IMR-90 (cell line): ENCODE data around the gene WDR91. TPM values are rescaled to one million over a fixed set of nuclear protein-coding genes. Genes with fewer than 3 reads are reported as not detected.

ENCODE experiments used
- ATAC-seq: fragments of 200-7000 bp; cut with Tn5 transposase; 2 replicates; pipeline ENCODE4 v1.9.1; 2020; ENCODE audit warnings: low read depth, mild to moderate bottlenecking, moderate library complexity
- BruUV-seq: library from RNA; stranded (reverse); fragments of 400-500 nt; replicated peaks from 2 replicates; lab custom pipeline; 2021; lab: Mats Ljungman, UMichigan
- CTCF ChIA-PET: fragments of 300-600 bp; formaldehyde crosslinking; extraction: SDS; loops from one replicate; lab custom pipeline; 2021; ENCODE audit warnings: antibody characterized with exemption; lab: Yijun Ruan, JAX
- POLR2A ChIA-PET: fragments of 300-600 bp; sonication (Branson Sonifier 250); formaldehyde crosslinking; loops from one replicate; lab custom pipeline; 2022; ENCODE audit warnings: antibody characterized with exemption; ENCODE audit not compliant: unreplicated experiment; lab: Charles Lee
- DNase-seq: peaks from one replicate; pipeline ENCODE4 v3.0.0; 2013
- H2AFZ ChIP-seq: replicated peaks from 2 replicates; pipeline ENCODE3; 2013; ENCODE audit warnings: low read length, mild to moderate bottlenecking; ENCODE audit not compliant: poor library complexity
- H2AK5ac ChIP-seq: 2 replicates; pipeline ENCODE4 v1.6.1; 2013; ENCODE audit warnings: low read depth, low read length, inconsistent platforms
- H2AK9ac ChIP-seq: replicated peaks from 2 replicates; pipeline ENCODE3; 2013; ENCODE audit warnings: mild to moderate bottlenecking, low read depth, low read length, moderate library complexity; ENCODE audit not compliant: poor library complexity
- H2BK120ac ChIP-seq: 2 replicates; pipeline ENCODE4 v1.6.1; 2013; ENCODE audit warnings: low read depth, low read length, inconsistent platforms
- H2BK15ac ChIP-seq: 3 replicates; pipeline ENCODE4 v1.6.1; 2013; ENCODE audit warnings: low read depth, low read length, inconsistent platforms
- H2BK20ac ChIP-seq: 2 replicates; pipeline ENCODE4 v1.6.1; 2013; ENCODE audit warnings: low read depth, mild to moderate bottlenecking, inconsistent platforms, low read length, moderate library complexity
- H2BK5ac ChIP-seq: 2 replicates; pipeline ENCODE4 v1.6.1; 2013; ENCODE audit warnings: mild to moderate bottlenecking, low read depth, low read length, inconsistent platforms; ENCODE audit not compliant: poor library complexity, severe bottlenecking
- H3K14ac ChIP-seq: replicated peaks from 2 replicates; pipeline ENCODE4 v1.6.1; 2013; ENCODE audit warnings: low read depth, low read length, inconsistent platforms
- H3K18ac ChIP-seq: 2 replicates; pipeline ENCODE4 v1.6.1; 2013; ENCODE audit warnings: low read depth, low read length, control low read depth
- H3K23ac ChIP-seq: 2 replicates; pipeline ENCODE4 v1.6.1; 2013; ENCODE audit warnings: low read depth, low read length, inconsistent platforms
- H3K27ac ChIP-seq: 2 replicates; pipeline ENCODE4 v1.5.1; 2013; ENCODE audit warnings: mild to moderate bottlenecking, control low read depth, low read length; ENCODE audit not compliant: insufficient read depth
- H3K27me3 ChIP-seq: 2 replicates; pipeline ENCODE4 v1.6.1; 2013; ENCODE audit warnings: low read length; ENCODE audit not compliant: control insufficient read depth, insufficient read depth
- H3K36me3 ChIP-seq: 2 replicates; pipeline ENCODE4 v1.6.1; 2013; ENCODE audit warnings: low read length, mixed read lengths; ENCODE audit not compliant: control insufficient read depth, insufficient read depth
- H3K4ac ChIP-seq: 2 replicates; pipeline ENCODE4 v1.6.1; 2013; ENCODE audit warnings: low read depth, low read length, inconsistent platforms
- H3K4me1 ChIP-seq: 2 replicates; pipeline ENCODE4 v1.6.1; 2013; ENCODE audit warnings: low read length, mixed read lengths; ENCODE audit not compliant: control insufficient read depth, insufficient read depth
- H3K4me2 ChIP-seq: 2 replicates; pipeline ENCODE4 v1.6.1; 2013; ENCODE audit warnings: low read depth, mild to moderate bottlenecking, control low read depth, low read length, moderate library complexity
- H3K4me3 ChIP-seq: 2 replicates; pipeline ENCODE4 v1.5.1; 2013; ENCODE audit warnings: low read depth, mild to moderate bottlenecking, control low read depth, low read length, moderate library complexity; ENCODE audit not compliant: insufficient read depth
- H3K56ac ChIP-seq: 2 replicates; pipeline ENCODE4 v1.6.1; 2013; ENCODE audit warnings: low read length, inconsistent platforms; ENCODE audit not compliant: insufficient read depth; ENCODE audit errors: extremely low read depth
- H3K79me1 ChIP-seq, 2 experiments: 2 replicates each; pipeline ENCODE4 v1.6.1; 2013; ENCODE audit warnings: low read length in 2 of 2, inconsistent platforms in 1 of 2, low read depth in 1 of 2
- H3K9ac ChIP-seq: 2 replicates; pipeline ENCODE4 v1.6.1; 2013; ENCODE audit warnings: low read depth, low read length, control low read depth
- H3K9me1 ChIP-seq: 2 replicates; pipeline ENCODE4 v1.6.1; 2013; ENCODE audit warnings: low read length, inconsistent platforms; ENCODE audit not compliant: insufficient read depth
- H3K9me3 ChIP-seq: 2 replicates; pipeline ENCODE4 v1.6.1; 2013; ENCODE audit warnings: low read length; ENCODE audit not compliant: control insufficient read depth, insufficient read depth
- H4K20me1 ChIP-seq: 2 replicates; pipeline ENCODE4 v1.6.1; 2013; ENCODE audit warnings: low read length, inconsistent platforms; ENCODE audit not compliant: insufficient read depth
- H4K5ac ChIP-seq: 2 replicates; pipeline ENCODE4 v1.6.1; 2013; ENCODE audit warnings: mild to moderate bottlenecking, low read depth, low read length, control low read depth
- H4K8ac ChIP-seq, 2 experiments: 2 replicates each; pipeline ENCODE4 v1.6.1; 2013; ENCODE audit warnings: low read depth in 2 of 2, low read length in 2 of 2, control low read depth in 1 of 2, inconsistent platforms in 1 of 2
- H4K91ac ChIP-seq: 2 replicates; pipeline ENCODE4 v1.6.1; 2013; ENCODE audit warnings: low read depth, low read length, inconsistent platforms; ENCODE audit not compliant: insufficient read depth
- RAD21 ChIP-seq: IDR thresholded peaks from 2 replicates; pipeline ENCODE4 v1.6.1; 2012; ENCODE audit warnings: low read length, improper control_type of control experiment
- RFX5 ChIP-seq: IDR thresholded peaks from 2 replicates; pipeline ENCODE4 v1.8.0; 2012; ENCODE audit warnings: low read depth, mild to moderate bottlenecking, low read length, moderate library complexity
- USF2 ChIP-seq: fragments of 150-350 bp; IDR thresholded peaks from 2 replicates; pipeline ENCODE4 v1.6.1; 2017; ENCODE audit warnings: mild to moderate bottlenecking, antibody characterized with exemption, low read length, low read depth
- WGBS, 2 experiments: methylation state at CpG; one replicate each; pipeline versions ENCODE4 v1.1.5 to v1.1.7; 2013; ENCODE audit warnings: missing lambda C conversion rate in 2 of 2; ENCODE audit not compliant: insufficient read length in 1 of 2; ENCODE audit errors: extremely low coverage in 2 of 2; 5-methylcytosine and 5-hydroxymethylcytosine counted together
- dilution Hi-C: fragments of 300-500 bp; cut with HindIII; formaldehyde crosslinking; loops from one replicate; pipeline ENCODE4 v1.14.3; 2018; ENCODE audit warnings: low sequenced_read_pairs; ENCODE audit not compliant: unreplicated experiment
- in situ Hi-C: fragments of 300-500 bp; cut with MboI; formaldehyde crosslinking; loops from 3 replicates; pipeline ENCODE4 v1.14.3; 2019; ENCODE audit warnings: low sequenced_read_pairs, inconsistent platforms, mixed read lengths
- intact Hi-C: fragments of 100-400 bp; cut with micrococcal nuclease; formaldehyde crosslinking; loops from 2 replicates; pipeline ENCODE4 v1.10.0; 2022
- polyA plus RNA-seq, 3 experiments: library from polyadenylated mRNA; depleted of rRNA; stranded (reverse); fragments of >200 nt; gene quantifications; 2 replicates each; pipeline ENCODE4 v1.2.3, GENCODE V29; 2012; ENCODE audit warnings: low replicate concordance in 1 of 3
- total RNA-seq: library from RNA; depleted of rRNA; stranded (reverse); fragments of >200 nt; gene quantifications from 2 replicates; pipeline ENCODE4 v1.2.3, GENCODE V29; 2012

WDR91 gene
- total and polyA plus RNA-seq, 2 of the 4 experiments (the other 2 are of a cell fraction), result 5.2 to 10.3 TPM

- H2BK5ac ChIP-seq, result no peak overlapping the region
- intact Hi-C loops, result no loop called here
- ChIA-PET POLR2A (no interaction called here), CTCF (interaction anchor here (1.0 kb wide), 1 partner anchor 179 kb away, joined by 3 read pairs; the partner anchor contains the start of gene AGBL3)
- no peak overlapping the region for H3K23ac ChIP-seq
- no peak overlapping the region for H2BK15ac ChIP-seq
- no peak overlapping the region for H2BK120ac ChIP-seq
- H3K9me3 ChIP-seq, result no peaks in the 10 kb centered on the region
- no peak overlapping the region for H3K56ac ChIP-seq
- 0 out of 2 replicates have a peak, but pooled peaks cover 4% of the 10 kb centered on the region for H4K20me1 ChIP-seq
- no peak overlapping the region for H3K27ac ChIP-seq
- no peak overlapping the region for H4K5ac ChIP-seq
- H3K27me3 ChIP-seq, result no peaks in the 10 kb centered on the region
- in situ Hi-C loops, result loop anchor here (10.0 kb wide), 2 partner anchors 180 to 480 kb away; partner anchors contain the start of gene AGBL3
- no peak overlapping the region for H4K91ac ChIP-seq
- DNase-seq (no peak), ATAC-seq (no peak)
- dilution Hi-C loops, result no loop called here
- no peak overlapping the region for H3K9ac ChIP-seq
- no TSS peak for BruUV-seq
- no peak overlapping the region for H3K4ac ChIP-seq
- no peak overlapping the region for H2BK20ac ChIP-seq
- peaks cover 25 to 56% of the 10 kb centered on the region in 2 experiments for H3K79me1 ChIP-seq
- no peak overlapping the region for H2AK5ac ChIP-seq
- no peak overlapping the region for H2AFZ ChIP-seq
- TF ChIP-seq RFX5 (no peak), USF2 (no peak), RAD21 (no peak)
- WGBS, 2 experiments, result 84% methylated on average over 10 of the region's 18 CpGs; no CpG with 5 or more reads in 1 of the 2 experiments
- H2AK9ac ChIP-seq, result no peak overlapping the region
- no peak overlapping the region for H3K4me2 ChIP-seq
- H3K36me3 ChIP-seq, result peaks cover 42% of the 10 kb centered on the region
- no peak overlapping the region for H3K4me3 ChIP-seq
- peaks cover 24% of the 10 kb centered on the region for H3K9me1 ChIP-seq
- no peak overlapping the region for H4K8ac ChIP-seq
- H3K18ac ChIP-seq, result no peak overlapping the region
- no peak overlapping the region for H3K14ac ChIP-seq
- peaks cover 20% of the 10 kb centered on the region for H3K4me1 ChIP-seq
Observed at GRCh38 chr7:135164357-135165061, 46.8 kb downstream of the WDR91 start.
